A673 (cell line): Measurements from ENCODE around the gene SPC24. TPM values are rescaled to one million over a fixed set of nuclear protein-coding genes. Genes with fewer than 3 reads are reported as not detected.
"Not testable (repeated sequence)": the region's sequence is repeated elsewhere in the genome, so short reads cannot be mapped to it uniquely, and the experiment has no call there.

ENCODE experiments used
- BruUV-seq: library from RNA; stranded (reverse); fragments of 400-500 nt; replicated peaks from 2 replicates; lab custom pipeline; 2021; lab: Mats Ljungman, UMichigan
- CTCF ChIA-PET: fragments of 300-600 bp; sonication (Branson Sonifier 250); formaldehyde crosslinking; loops from one replicate; lab custom pipeline; 2022; ENCODE audit warnings: antibody characterized with exemption; lab: Charles Lee
- POLR2A ChIA-PET: fragments of 300-600 bp; sonication (Branson Sonifier 250); formaldehyde crosslinking; loops from one replicate; lab custom pipeline; 2022; ENCODE audit warnings: antibody characterized with exemption; ENCODE audit not compliant: low non-redundant PET; lab: Charles Lee
- DNase-seq: peaks from one replicate; pipeline ENCODE4 v3.0.0-alpha.2; 2015; ENCODE audit warnings: low spot score
- H3K27ac ChIP-seq: fragments of 200-600 bp; sonication (generic); 2 replicates; pipeline ENCODE4 v1.5.1; 2016; ENCODE audit warnings: mixed run types, low read depth, mild to moderate bottlenecking, mixed read lengths, antibody characterized with exemption, low read length; ENCODE audit not compliant: poor library complexity, severe bottlenecking
- H3K27me3 ChIP-seq: fragments of 200-600 bp; sonication (generic); replicated peaks from 2 replicates; pipeline ENCODE4 v1.6.1; 2017; ENCODE audit warnings: mixed run types, low read depth, mild to moderate bottlenecking, mixed read lengths, antibody characterized with exemption, low read length; ENCODE audit not compliant: insufficient read depth, poor library complexity
- H3K36me3 ChIP-seq: fragments of 200-600 bp; sonication (generic); 2 replicates; pipeline ENCODE4 v1.6.1; 2016; ENCODE audit warnings: mixed run types, mild to moderate bottlenecking, mixed read lengths, antibody characterized with exemption, low read length; ENCODE audit not compliant: insufficient read depth, poor library complexity, severe bottlenecking
- H3K4me1 ChIP-seq: fragments of 200-600 bp; sonication (generic); 2 replicates; pipeline ENCODE4 v1.6.1; 2017; ENCODE audit warnings: mixed run types, mild to moderate bottlenecking, mixed read lengths, antibody characterized with exemption, low read length; ENCODE audit not compliant: insufficient read depth, poor library complexity, severe bottlenecking
- H3K4me3 ChIP-seq: fragments of 200-600 bp; sonication (generic); 2 replicates; pipeline ENCODE4 v1.5.1; 2016; ENCODE audit warnings: low read depth, mixed run types, mild to moderate bottlenecking, mixed read lengths, low read length; ENCODE audit not compliant: poor library complexity, severe bottlenecking
- H3K9me3 ChIP-seq: fragments of 200-600 bp; sonication (generic); 2 replicates; pipeline ENCODE4 v1.6.1; 2016; ENCODE audit warnings: mixed run types, low read depth, mild to moderate bottlenecking, mixed read lengths, antibody characterized with exemption, low read length; ENCODE audit not compliant: poor library complexity, severe bottlenecking
- CTCF ChIP-seq: fragments of 300-800, 200-600 bp; sonication (generic); conservative IDR thresholded peaks from 2 replicates; pipeline ENCODE4 v1.5.1; 2017; ENCODE audit warnings: low read depth, mild to moderate bottlenecking, antibody characterized with exemption, low read length, moderate library complexity, mixed read lengths
- EZH2 ChIP-seq: fragments of 200-600 bp; sonication (generic); IDR thresholded peaks from 2 replicates; pipeline ENCODE4 v1.6.1; 2017; ENCODE audit warnings: borderline replicate concordance, low read depth, mild to moderate bottlenecking, mixed read lengths, antibody characterized with exemption, low read length; ENCODE audit not compliant: poor library complexity, severe bottlenecking
- intact Hi-C: fragments of 100-400 bp; cut with micrococcal nuclease; formaldehyde crosslinking; loops from one replicate; pipeline ENCODE4 v1.10.0; 2022; ENCODE audit not compliant: unreplicated experiment
- total RNA-seq: library from RNA; stranded (reverse); gene quantifications from 2 replicates; pipeline ENCODE4 v1.2.3, GENCODE V29; 2021

Gene SPC24
- total RNA-seq, 1 experiment from 2014 or later: 97.6 TPM

GRCh38 chr19:11179716-11180297, 24.2 kb upstream of the SPC24 start:
- no peak for DNase-seq
- Histone ChIP-seq H3K4me1 (no peaks in the 10 kb centered on the region), H3K27ac (no peak overlapping the region), H3K36me3 (peaks cover 36% of the 10 kb centered on the region), H3K9me3 (peaks cover 5% of the 10 kb centered on the region), H3K27me3 (no peaks in the 10 kb centered on the region), H3K4me3 (no peak overlapping the region)
- no TSS peak for BruUV-seq
- intact Hi-C loops: no loop called here
- ChIA-PET POLR2A (interaction anchor here (0.6 kb wide), 1 partner anchor 1309 kb away, joined by 3 read pairs; no protein-coding TSS in a partner anchor), CTCF (no interaction called here)
- TF ChIP-seq CTCF: no peak
- no peak for TF ChIP-seq EZH2

GRCh38 chr19:11179145-11179465, 23.5 kb upstream of the SPC24 start:
- H3K4me3 ChIP-seq, H3K4me1 ChIP-seq, intact Hi-C loops, DNase-seq, POLR2A ChIA-PET, BruUV-seq, CTCF ChIA-PET, H3K27ac ChIP-seq, H3K27me3 ChIP-seq, H3K9me3 ChIP-seq: not testable (repeated sequence)
- H3K36me3 ChIP-seq: peaks cover 37% of the 10 kb centered on the region

GRCh38 chr19:11177592-11177991, 22.0 kb upstream of the SPC24 start:
- Histone ChIP-seq H3K27me3 (no peaks in the 10 kb centered on the region), H3K27ac (no peak overlapping the region), H3K36me3 (peaks cover 40% of the 10 kb centered on the region), H3K4me1 (no peaks in the 10 kb centered on the region), H3K4me3 (no peak overlapping the region), H3K9me3 (no peaks in the 10 kb centered on the region)
- intact Hi-C loops: no loop called here
- TF ChIP-seq EZH2 (no peak), CTCF (no peak)
- no TSS peak for BruUV-seq
- no peak for DNase-seq
- POLR2A ChIA-PET: no interaction called here
- CTCF ChIA-PET: no interaction called here

- Histone ChIP-seq H3K4me1 (no peaks in the 10 kb centered on the region), H3K36me3 (peaks cover 45% of the 10 kb centered on the region), H3K27me3 (no peaks in the 10 kb centered on the region), H3K4me3 (no peak overlapping the region), H3K9me3 (no peaks in the 10 kb centered on the region), H3K27ac (no peak overlapping the region)
- TF ChIP-seq EZH2 (no peak), CTCF (no peak)
- DNase-seq: no peak
- BruUV-seq: no TSS peak
- ChIA-PET POLR2A (no interaction called here), CTCF (no interaction called here)
- intact Hi-C loops: no loop called here
These were observed 21.0 kb upstream of the SPC24 start for GRCh38 chr19:11176466-11177193.
